ENCODE measurements around the gene UCN2. TPM values are rescaled to one million over a fixed set of nuclear protein-coding genes. Genes with fewer than 3 reads are reported as not detected.

The UCN2 gene
- polyA plus RNA-seq, 2 donors: 2.3 to 7.2 TPM

DNA sequence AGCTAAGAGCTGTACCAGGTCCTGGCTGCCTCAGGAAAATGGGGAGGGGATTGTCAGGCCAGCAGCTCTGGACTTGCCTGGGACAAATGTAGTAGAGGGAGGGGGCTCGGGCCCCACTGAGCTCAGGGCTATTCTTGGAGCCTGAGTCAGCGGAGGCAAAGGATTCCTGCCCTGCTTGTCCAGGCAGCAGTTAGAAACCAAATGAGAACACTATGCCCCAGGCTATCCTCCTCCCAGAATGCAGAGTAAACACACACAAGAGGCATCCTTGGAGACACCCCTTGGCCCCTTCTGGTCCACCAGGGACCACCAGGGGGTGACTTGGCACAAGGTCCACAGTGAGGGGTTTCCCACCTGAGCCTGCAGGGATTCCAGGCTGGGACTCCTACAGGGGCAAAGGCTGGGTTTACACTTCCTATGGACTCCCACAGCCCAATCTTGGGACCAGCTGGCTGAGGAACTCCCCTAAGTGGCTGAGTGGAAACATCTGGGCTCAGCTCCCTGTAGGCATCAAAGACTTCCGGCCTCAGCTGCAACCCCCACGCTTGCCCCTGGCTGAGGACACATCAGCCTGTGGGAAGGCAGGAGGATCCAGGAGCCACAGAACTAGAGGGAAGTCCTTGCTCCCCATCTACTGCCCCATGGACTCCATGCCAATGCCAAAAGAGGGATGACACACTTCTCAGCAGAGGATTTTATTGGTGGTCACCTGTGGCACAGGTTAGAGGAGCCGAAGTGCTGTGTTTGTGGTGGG, 34.9 kb upstream of the UCN2 start:
- Histone ChIP-seq H3K36me3 (ENCODE audit: control insufficient read depth in 2 of 2, insufficient read depth in 2 of 2, low read length in 1 of 2) (peaks cover 21 to 41% of the 10 kb centered on the region in 2 donors), H3K4me3 (ENCODE audit: low read depth in 1 of 2, low read length in 2 of 2) (no peak overlapping the region), H3K4me1 (ENCODE audit: control insufficient read depth in 2 of 2, insufficient read depth in 2 of 2, low read length in 1 of 2) (peaks cover 2 to 46% of the 10 kb centered on the region in 2 donors), H3K9me3 (ENCODE audit: control insufficient read depth in 2 of 2, insufficient read depth in 1 of 2, low read depth in 1 of 2, low read length in 1 of 2) (no peaks in the 10 kb centered on the region), H3K27ac (ENCODE audit: low read depth in 2 of 2, low read length in 1 of 2) (peak overlapping the region; percentile 84 to 92), H3K27me3 (ENCODE audit: control insufficient read depth in 1 of 2, insufficient read depth in 2 of 2, low read length in 2 of 2) (no peaks in the 10 kb centered on the region)
- 34 to 46% methylated on average over 5 of the region's 5 CpGs for WGBS, 2 donors

DNA sequence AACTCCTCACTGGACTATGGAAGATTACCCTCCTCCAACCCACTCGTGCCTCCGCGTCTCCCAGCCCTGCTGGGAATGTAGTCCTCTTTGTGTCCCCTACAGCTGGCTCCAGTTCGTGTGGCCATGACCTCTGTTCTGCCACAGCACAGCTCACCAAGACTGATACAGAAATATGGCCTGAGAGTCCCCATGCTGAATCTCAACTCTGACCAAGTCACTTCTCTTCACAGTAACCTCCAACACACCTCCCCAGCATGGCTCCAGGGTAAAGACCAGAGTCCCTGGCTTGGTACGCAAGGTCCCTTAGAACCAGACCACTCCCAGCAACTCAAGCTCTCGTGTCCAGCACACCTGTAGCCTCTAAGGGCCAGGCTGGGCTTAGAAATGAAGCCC, 33.8 kb upstream of the UCN2 start:
- Histone ChIP-seq H3K27me3 (ENCODE audit: control insufficient read depth in 1 of 2, insufficient read depth in 2 of 2, low read length in 2 of 2) (no peaks in the 10 kb centered on the region), H3K36me3 (ENCODE audit: control insufficient read depth in 2 of 2, insufficient read depth in 2 of 2, low read length in 1 of 2) (peaks cover 17 to 35% of the 10 kb centered on the region in 2 donors), H3K4me3 (ENCODE audit: low read depth in 1 of 2, low read length in 2 of 2) (no peak overlapping the region), H3K9me3 (ENCODE audit: control insufficient read depth in 2 of 2, insufficient read depth in 1 of 2, low read depth in 1 of 2, low read length in 1 of 2) (no peaks in the 10 kb centered on the region), H3K4me1 (ENCODE audit: control insufficient read depth in 2 of 2, insufficient read depth in 2 of 2, low read length in 1 of 2) (peaks cover 2 to 52% of the 10 kb centered on the region in 2 donors), H3K27ac (ENCODE audit: low read depth in 2 of 2, low read length in 1 of 2) (peak overlapping the region; percentile 82 to 92)
- WGBS, 2 donors: 82 to 90% methylated on average over 6 of the region's 6 CpGs

DNA sequence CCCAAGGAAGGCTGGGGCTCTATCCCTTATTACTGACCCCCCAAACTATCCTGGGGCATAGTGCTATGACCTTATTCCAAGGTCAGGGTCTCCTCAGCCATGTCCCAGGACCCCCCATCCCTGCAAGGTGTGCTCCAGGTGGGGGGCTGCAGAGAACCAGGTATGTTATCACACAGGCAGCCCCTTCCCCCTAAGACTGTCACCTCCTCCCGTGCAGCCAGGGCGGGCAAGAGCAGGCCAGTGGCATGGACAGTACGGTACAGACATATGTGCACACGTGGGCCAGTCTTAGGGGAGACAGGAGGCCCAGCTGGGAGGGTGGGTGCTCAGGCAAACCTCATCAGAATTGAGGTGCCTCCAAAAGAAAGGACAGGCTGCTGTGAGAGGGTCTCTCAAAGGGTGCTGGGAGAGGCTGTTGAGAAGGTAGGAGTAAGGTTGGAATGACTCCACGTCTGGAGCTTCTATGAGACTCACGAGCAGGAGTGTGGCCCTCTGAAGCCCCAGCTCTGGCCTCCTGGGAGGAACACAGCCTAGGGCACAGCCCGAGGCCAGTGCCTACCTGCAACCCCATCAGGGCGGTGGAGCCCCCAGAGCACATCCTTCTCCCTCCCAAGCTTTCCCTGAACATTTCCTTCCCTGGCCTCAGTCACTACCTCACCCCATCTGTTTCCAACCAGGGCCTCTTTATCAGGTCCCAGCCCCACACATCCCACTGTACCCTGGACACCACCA, 33.3 kb upstream of the UCN2 start:
- peak overlapping the region; percentile 12 to 92 for H3K27ac ChIP-seq (ENCODE audit: low read depth in 2 of 2, low read length in 1 of 2)
- no peaks in the 10 kb centered on the region for H3K9me3 ChIP-seq (ENCODE audit: control insufficient read depth in 2 of 2, insufficient read depth in 1 of 2, low read depth in 1 of 2, low read length in 1 of 2)
- H3K27me3 ChIP-seq (ENCODE audit: control insufficient read depth in 1 of 2, insufficient read depth in 2 of 2, low read length in 2 of 2): no peaks in the 10 kb centered on the region
- H3K4me3 ChIP-seq (ENCODE audit: low read depth in 1 of 2, low read length in 2 of 2): no peak overlapping the region
- peaks cover 2 to 52% of the 10 kb centered on the region in 2 donors for H3K4me1 ChIP-seq (ENCODE audit: control insufficient read depth in 2 of 2, insufficient read depth in 2 of 2, low read length in 1 of 2)
- H3K36me3 ChIP-seq (ENCODE audit: control insufficient read depth in 2 of 2, insufficient read depth in 2 of 2, low read length in 1 of 2): peaks cover 17 to 36% of the 10 kb centered on the region in 2 donors
- WGBS, 2 donors: 71 to 72% methylated on average over 8 of the region's 8 CpGs

DNA sequence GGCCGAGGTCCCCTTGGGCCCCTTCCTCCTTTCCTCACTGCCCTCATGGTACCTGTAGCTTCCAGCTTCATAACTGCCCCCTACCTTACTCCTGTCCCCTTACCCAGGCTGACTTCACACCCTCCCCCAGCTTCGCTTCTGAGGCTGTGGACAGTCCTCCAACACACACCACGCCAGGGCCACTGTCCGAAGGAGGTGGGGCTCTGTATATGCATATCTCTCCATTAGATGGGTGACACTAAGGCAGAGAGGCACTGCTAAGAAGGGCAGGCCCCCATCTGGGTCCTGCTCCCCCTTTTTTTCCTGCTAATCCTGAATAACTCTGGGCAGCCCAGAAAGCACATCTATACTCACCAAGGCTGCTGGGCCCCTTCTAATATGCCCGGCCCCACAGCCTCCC, 32.6 kb upstream of the UCN2 start:
- 78% methylated on average over 5 of the region's 5 CpGs for WGBS, 2 donors
- Histone ChIP-seq H3K36me3 (ENCODE audit: control insufficient read depth in 2 of 2, insufficient read depth in 2 of 2, low read length in 1 of 2) (peaks cover 17 to 33% of the 10 kb centered on the region in 2 donors), H3K27me3 (ENCODE audit: control insufficient read depth in 1 of 2, insufficient read depth in 2 of 2, low read length in 2 of 2) (no peaks in the 10 kb centered on the region), H3K9me3 (ENCODE audit: control insufficient read depth in 2 of 2, insufficient read depth in 1 of 2, low read depth in 1 of 2, low read length in 1 of 2) (no peaks in the 10 kb centered on the region), H3K4me1 (ENCODE audit: control insufficient read depth in 2 of 2, insufficient read depth in 2 of 2, low read length in 1 of 2) (peaks cover 2 to 52% of the 10 kb centered on the region in 2 donors), H3K27ac (ENCODE audit: low read depth in 2 of 2, low read length in 1 of 2) (peak overlapping the region; percentile 7 to 72), H3K4me3 (ENCODE audit: low read depth in 1 of 2, low read length in 2 of 2) (no peak overlapping the region)

DNA sequence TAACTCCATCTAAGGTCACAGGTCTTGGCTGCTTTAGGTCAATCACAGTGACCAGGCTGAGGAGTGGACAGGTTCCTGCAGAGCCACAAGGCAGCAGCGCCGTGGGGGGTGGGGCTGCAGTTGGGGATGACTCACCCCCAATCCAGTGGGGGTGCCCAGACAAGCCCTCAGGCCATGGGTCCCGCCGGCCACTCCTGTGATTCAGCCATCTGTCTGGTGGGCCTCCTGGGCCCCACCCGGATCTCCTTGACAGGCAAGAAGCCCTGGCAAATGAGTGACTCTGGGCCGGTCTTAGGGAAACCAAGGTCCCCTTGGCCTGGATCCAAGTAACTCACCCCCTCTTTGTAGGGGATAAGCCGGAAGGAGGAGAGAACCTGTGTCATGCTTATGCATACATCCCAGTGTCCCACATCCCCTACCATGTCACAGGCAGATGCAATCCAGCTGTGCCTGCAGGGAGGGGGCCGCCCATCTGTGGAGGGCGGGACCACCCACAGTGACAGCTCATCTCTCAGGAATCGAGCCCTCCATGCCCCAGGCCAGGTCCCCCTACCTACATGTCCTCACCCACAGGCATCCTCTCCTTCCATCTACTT, 32.0 kb upstream of the UCN2 start:
- H3K4me1 ChIP-seq (ENCODE audit: control insufficient read depth in 2 of 2, insufficient read depth in 2 of 2, low read length in 1 of 2): peaks cover 2 to 49% of the 10 kb centered on the region in 2 donors
- H3K4me3 ChIP-seq (ENCODE audit: low read depth in 1 of 2, low read length in 2 of 2): no peak overlapping the region
- no peaks in the 10 kb centered on the region for H3K27me3 ChIP-seq (ENCODE audit: control insufficient read depth in 1 of 2, insufficient read depth in 2 of 2, low read length in 2 of 2)
- H3K9me3 ChIP-seq (ENCODE audit: control insufficient read depth in 2 of 2, insufficient read depth in 1 of 2, low read depth in 1 of 2, low read length in 1 of 2): no peaks in the 10 kb centered on the region
- H3K36me3 ChIP-seq (ENCODE audit: control insufficient read depth in 2 of 2, insufficient read depth in 2 of 2, low read length in 1 of 2): peaks cover 13 to 28% of the 10 kb centered on the region in 2 donors
- H3K27ac ChIP-seq (ENCODE audit: low read depth in 2 of 2, low read length in 1 of 2): peak overlapping the region; percentile 6 to 72
- WGBS, 2 donors: 13 to 22% methylated on average over 10 of the region's 10 CpGs

DNA sequence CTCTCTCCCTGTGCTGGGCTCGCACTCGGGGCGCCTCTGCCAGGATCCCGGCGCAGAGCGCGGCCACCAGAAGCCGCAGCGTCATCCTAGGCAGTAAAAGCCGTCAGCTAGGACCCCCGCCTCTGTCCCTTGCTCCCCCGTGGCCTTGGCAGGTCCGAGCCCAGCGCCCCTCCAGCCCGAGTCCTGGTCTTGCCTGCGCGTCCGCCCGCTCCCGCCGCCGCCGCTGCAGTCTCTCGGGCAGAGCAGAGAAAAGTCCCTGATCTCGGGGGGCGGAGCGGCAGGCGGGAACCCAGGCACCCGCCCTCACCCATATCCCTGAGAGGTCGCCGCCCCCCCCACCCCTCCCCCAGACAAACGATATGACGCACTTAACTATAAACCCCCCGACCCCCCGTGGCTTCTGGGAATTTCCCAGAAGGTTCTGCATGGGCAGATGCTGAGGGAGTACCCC, 31.5 kb upstream of the UCN2 start, which contains the start of gene COL7A1:
Gene COL7A1 (minus strand): TSS at position 255 of the 451 bp plus-strand sequence. CDS start 170 bp downstream, at position 85.
- Histone ChIP-seq H3K27me3 (ENCODE audit: control insufficient read depth in 1 of 2, insufficient read depth in 2 of 2, low read length in 2 of 2) (no peaks in the 10 kb centered on the region), H3K27ac (ENCODE audit: low read depth in 2 of 2, low read length in 1 of 2) (peak within 1 kb of the TSS; percentile 6 to 72), H3K4me1 (ENCODE audit: control insufficient read depth in 2 of 2, insufficient read depth in 2 of 2, low read length in 1 of 2) (peaks cover 2 to 45% of the 10 kb centered on the region in 2 donors), H3K36me3 (ENCODE audit: control insufficient read depth in 2 of 2, insufficient read depth in 2 of 2, low read length in 1 of 2) (peaks cover 12 to 28% of the 10 kb centered on the region in 2 donors), H3K9me3 (ENCODE audit: control insufficient read depth in 2 of 2, insufficient read depth in 1 of 2, low read depth in 1 of 2, low read length in 1 of 2) (no peaks in the 10 kb centered on the region), H3K4me3 (ENCODE audit: low read depth in 1 of 2, low read length in 2 of 2) (peak within 1 kb of the TSS; percentile 23 to 54)
- 2 to 3% methylated on average over 15 to 35 of the region's 35 CpGs for WGBS, 2 donors

DNA sequence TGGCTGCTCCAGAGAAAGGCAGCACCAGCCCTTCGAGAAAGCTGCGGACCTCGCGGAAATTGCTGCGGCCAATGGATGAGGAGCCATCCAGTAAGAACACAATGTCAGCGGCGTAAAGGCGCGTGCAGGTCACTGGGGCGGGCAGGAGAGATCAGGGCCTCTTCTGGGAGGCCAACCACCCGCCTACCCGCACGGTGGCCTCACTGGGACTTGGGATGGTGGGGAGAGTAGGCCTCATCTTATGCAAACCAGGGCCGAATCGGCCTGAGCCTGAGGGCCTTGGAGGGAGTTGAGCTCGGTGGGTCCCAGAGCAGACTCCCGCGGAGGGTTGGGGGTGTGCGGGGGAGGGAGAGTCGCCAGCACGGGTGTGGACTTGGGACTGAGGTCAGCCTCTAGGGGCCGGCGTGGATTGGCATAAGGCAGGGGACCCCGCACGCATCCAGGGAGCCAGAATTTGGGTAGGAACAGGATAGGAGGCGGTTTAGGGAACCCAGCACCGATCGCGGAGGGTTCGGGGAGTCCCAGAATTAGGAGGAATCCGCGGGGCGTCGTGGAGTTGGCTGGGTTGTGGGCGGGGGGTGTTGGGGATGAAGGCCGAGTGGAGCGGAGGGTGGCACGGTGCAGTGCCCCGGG, 31.0 kb upstream of the UCN2 start:
- no peaks in the 10 kb centered on the region for H3K27me3 ChIP-seq (ENCODE audit: control insufficient read depth in 1 of 2, insufficient read depth in 2 of 2, low read length in 2 of 2)
- H3K9me3 ChIP-seq (ENCODE audit: control insufficient read depth in 2 of 2, insufficient read depth in 1 of 2, low read depth in 1 of 2, low read length in 1 of 2): no peaks in the 10 kb centered on the region
- peaks cover 6 to 25% of the 10 kb centered on the region in 2 donors for H3K36me3 ChIP-seq (ENCODE audit: control insufficient read depth in 2 of 2, insufficient read depth in 2 of 2, low read length in 1 of 2)
- peak overlapping the region; percentile 23 to 54 for H3K4me3 ChIP-seq (ENCODE audit: low read depth in 1 of 2, low read length in 2 of 2)
- peaks cover 2 to 39% of the 10 kb centered on the region in 2 donors for H3K4me1 ChIP-seq (ENCODE audit: control insufficient read depth in 2 of 2, insufficient read depth in 2 of 2, low read length in 1 of 2)
- WGBS, 2 donors: 16 to 23% methylated on average over 34 to 39 of the region's 39 CpGs
- H3K27ac ChIP-seq (ENCODE audit: low read depth in 2 of 2, low read length in 1 of 2): peak overlapping the region; percentile 6 to 31

DNA sequence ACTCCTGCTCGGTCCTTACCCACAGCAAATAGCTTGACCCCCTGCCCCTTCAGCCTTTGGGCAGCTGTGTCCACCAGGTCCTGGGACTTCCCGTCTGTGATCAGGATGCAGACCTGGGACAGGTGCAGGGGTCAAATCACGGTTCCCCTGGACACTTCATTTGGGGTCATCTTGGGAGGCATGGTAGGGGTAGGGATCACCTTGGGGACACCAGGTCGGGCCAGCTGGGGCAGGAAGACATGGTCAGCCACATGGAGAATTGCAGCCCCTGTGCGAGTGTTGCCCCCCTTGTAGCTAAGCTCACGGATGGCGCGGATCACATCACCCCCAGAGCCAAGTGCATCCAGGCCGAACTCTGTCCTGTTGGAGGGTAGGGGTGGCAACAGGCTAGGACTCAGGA, 29.8 kb upstream of the UCN2 start:
- peaks cover 0 to 36% of the 10 kb centered on the region in 2 donors for H3K4me1 ChIP-seq (ENCODE audit: control insufficient read depth in 2 of 2, insufficient read depth in 2 of 2, low read length in 1 of 2)
- no peaks in the 10 kb centered on the region for H3K27me3 ChIP-seq (ENCODE audit: control insufficient read depth in 1 of 2, insufficient read depth in 2 of 2, low read length in 2 of 2)
- no peak overlapping the region for H3K27ac ChIP-seq (ENCODE audit: low read depth in 2 of 2, low read length in 1 of 2)
- H3K9me3 ChIP-seq (ENCODE audit: control insufficient read depth in 2 of 2, insufficient read depth in 1 of 2, low read depth in 1 of 2, low read length in 1 of 2): no peaks in the 10 kb centered on the region
- WGBS, 2 donors: 75 to 87% methylated on average over 9 of the region's 9 CpGs
- H3K36me3 ChIP-seq (ENCODE audit: control insufficient read depth in 2 of 2, insufficient read depth in 2 of 2, low read length in 1 of 2): peaks cover 0 to 29% of the 10 kb centered on the region in 2 donors
- no peak overlapping the region for H3K4me3 ChIP-seq (ENCODE audit: low read depth in 1 of 2, low read length in 2 of 2)

DNA sequence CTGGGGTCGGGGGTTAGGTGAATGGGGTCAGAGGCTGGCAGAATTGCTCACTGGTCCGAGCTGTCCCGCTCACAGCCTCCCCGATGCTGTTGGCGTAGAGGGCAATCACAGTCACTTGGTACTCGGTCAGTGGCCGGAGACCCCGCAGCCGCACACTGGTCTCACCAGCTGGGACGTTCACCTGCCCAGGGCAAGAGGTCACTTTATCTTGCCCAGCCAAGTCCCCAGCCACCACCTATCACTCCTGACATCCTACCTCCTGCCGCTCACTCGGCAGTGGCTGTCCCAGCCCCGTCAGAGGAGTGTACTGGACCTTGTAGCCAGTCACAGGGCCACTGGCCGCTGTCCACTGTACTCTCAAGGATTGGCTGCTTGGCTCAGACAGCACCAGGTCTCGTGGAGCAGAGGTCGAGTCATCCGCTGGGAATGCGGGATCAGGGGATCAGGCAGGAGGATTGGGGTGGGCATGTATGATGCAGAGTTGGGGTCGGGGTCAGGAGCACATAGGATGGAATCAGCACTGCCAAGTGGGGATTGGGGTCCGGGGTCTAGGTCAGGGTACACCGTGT, 29.0 kb upstream of the UCN2 start:
- Histone ChIP-seq H3K27me3 (ENCODE audit: control insufficient read depth in 1 of 2, insufficient read depth in 2 of 2, low read length in 2 of 2) (no peaks in the 10 kb centered on the region), H3K9me3 (ENCODE audit: control insufficient read depth in 2 of 2, insufficient read depth in 1 of 2, low read depth in 1 of 2, low read length in 1 of 2) (no peaks in the 10 kb centered on the region), H3K4me3 (ENCODE audit: low read depth in 1 of 2, low read length in 2 of 2) (no peak overlapping the region), H3K27ac (ENCODE audit: low read depth in 2 of 2, low read length in 1 of 2) (no peak overlapping the region), H3K36me3 (ENCODE audit: control insufficient read depth in 2 of 2, insufficient read depth in 2 of 2, low read length in 1 of 2) (peaks cover 0 to 32% of the 10 kb centered on the region in 2 donors), H3K4me1 (ENCODE audit: control insufficient read depth in 2 of 2, insufficient read depth in 2 of 2, low read length in 1 of 2) (peaks cover 0 to 30% of the 10 kb centered on the region in 2 donors)
- 83 to 85% methylated on average over 21 of the region's 21 CpGs for WGBS, 2 donors

Data from esophagus (tissue), 2 donors.